H9 (cell line): Measurements from ENCODE around the gene PALD1. TPM values are rescaled to one million over a fixed set of nuclear protein-coding genes. Genes with fewer than 3 reads are reported as not detected.

Source experiments
- DNase-seq: peaks from one replicate; pipeline ENCODE4 v3.0.0-alpha.2; 2017
- H2AFZ ChIP-seq: one replicate; pipeline ENCODE4 v1.6.1; 2013; ENCODE audit warnings: mild to moderate bottlenecking, low read length, control low read depth, moderate library complexity
- H2AK5ac ChIP-seq: 2 replicates; pipeline ENCODE4 v1.6.1; 2013; ENCODE audit warnings: low read length, control low read depth, mixed read lengths; ENCODE audit not compliant: insufficient read length
- H2BK120ac ChIP-seq: one replicate; pipeline ENCODE4 v1.6.1; 2013; ENCODE audit warnings: low read depth, mild to moderate bottlenecking, low read length, control low read depth, inconsistent platforms; ENCODE audit not compliant: poor library complexity, severe bottlenecking
- H2BK12ac ChIP-seq: 2 replicates; pipeline ENCODE4 v1.6.1; 2013; ENCODE audit warnings: low read length, control low read depth, mixed read lengths, low read depth; ENCODE audit not compliant: insufficient read length
- H2BK15ac ChIP-seq: 2 replicates; pipeline ENCODE4 v1.6.1; 2013; ENCODE audit warnings: low read depth, low read length, control low read depth
- H2BK20ac ChIP-seq: one replicate; pipeline ENCODE4 v1.6.1; 2013; ENCODE audit warnings: low read depth, mild to moderate bottlenecking, low read length, control low read depth, inconsistent platforms; ENCODE audit not compliant: poor library complexity, severe bottlenecking
- H2BK5ac ChIP-seq: 2 replicates; pipeline ENCODE4 v1.6.1; 2013; ENCODE audit warnings: low read length, control low read depth, mixed read lengths; ENCODE audit not compliant: insufficient read length
- H3K14ac ChIP-seq: 2 replicates; pipeline ENCODE4 v1.6.1; 2013; ENCODE audit warnings: low read length, control low read depth; ENCODE audit not compliant: insufficient read depth
- H3K18ac ChIP-seq: 2 replicates; pipeline ENCODE4 v1.6.1; 2013; ENCODE audit warnings: low read depth, mild to moderate bottlenecking, mixed read lengths, low read length, control low read depth; ENCODE audit not compliant: insufficient read length
- H3K23ac ChIP-seq: 2 replicates; pipeline ENCODE4 v1.6.1; 2013; ENCODE audit warnings: low read length, control low read depth, mixed read lengths, low read depth; ENCODE audit not compliant: insufficient read length
- H3K23me2 ChIP-seq: 2 replicates; pipeline ENCODE4 v1.6.1; 2013; ENCODE audit warnings: low read depth, mild to moderate bottlenecking, mixed read lengths, low read length, control low read depth; ENCODE audit not compliant: insufficient read length, poor library complexity, severe bottlenecking
- H3K27ac ChIP-seq: 2 replicates; pipeline ENCODE4 v1.5.1; 2013; ENCODE audit warnings: low read length, control low read depth, mixed read lengths, low read depth; ENCODE audit not compliant: insufficient read length
- H3K27me3 ChIP-seq: 2 replicates; pipeline ENCODE4 v1.6.1; 2013; ENCODE audit warnings: low read length, control low read depth, inconsistent platforms; ENCODE audit not compliant: insufficient read depth
- H3K4ac ChIP-seq: 2 replicates; pipeline ENCODE4 v1.6.1; 2013; ENCODE audit warnings: low read depth, mild to moderate bottlenecking, control low read depth, inconsistent platforms, low read length, moderate library complexity
- H3K4me1 ChIP-seq: 2 replicates; pipeline ENCODE4 v1.6.1; 2013; ENCODE audit warnings: low read length, control low read depth, inconsistent platforms; ENCODE audit not compliant: insufficient read depth
- H3K4me2 ChIP-seq: 2 replicates; pipeline ENCODE4 v1.6.1; 2013; ENCODE audit warnings: low read length, control low read depth, mixed read lengths; ENCODE audit not compliant: insufficient read length, insufficient read depth
- H3K56ac ChIP-seq: 2 replicates; pipeline ENCODE4 v1.6.1; 2013; ENCODE audit warnings: low read depth, mild to moderate bottlenecking, mixed read lengths, low read length, control low read depth; ENCODE audit not compliant: insufficient read length
- H3K79me1 ChIP-seq: 2 replicates; pipeline ENCODE4 v1.6.1; 2013; ENCODE audit warnings: low read depth, mild to moderate bottlenecking, moderate library complexity, low read length, control low read depth, inconsistent platforms; ENCODE audit not compliant: insufficient read depth, poor library complexity, severe bottlenecking
- H3K79me2 ChIP-seq: 2 replicates; pipeline ENCODE4 v1.6.1; 2013; ENCODE audit warnings: low read length, control low read depth, inconsistent platforms; ENCODE audit not compliant: insufficient read depth
- H3K9ac ChIP-seq: 2 replicates; pipeline ENCODE4 v1.6.1; 2013; ENCODE audit warnings: low read length, control low read depth, mixed read lengths; ENCODE audit not compliant: insufficient read length; ENCODE audit errors: extremely low read depth
- H3K9me3 ChIP-seq: one replicate; pipeline ENCODE4 v1.6.1; 2013; ENCODE audit warnings: low read depth, low read length, inconsistent platforms; ENCODE audit not compliant: control insufficient read depth
- H3T11ph ChIP-seq: one replicate; pipeline ENCODE4 v1.6.1; 2013; ENCODE audit warnings: mild to moderate bottlenecking, low read length, control low read depth, inconsistent platforms
- H4K20me1 ChIP-seq: one replicate; pipeline ENCODE4 v1.6.1; 2013; ENCODE audit not compliant: control insufficient read depth, insufficient read length, insufficient read depth
- H4K5ac ChIP-seq: 2 replicates; pipeline ENCODE4 v1.6.1; 2013; ENCODE audit warnings: low read depth, mild to moderate bottlenecking, mixed read lengths, low read length, control low read depth; ENCODE audit not compliant: insufficient read length
- H4K8ac ChIP-seq: replicated peaks from 2 replicates; pipeline ENCODE4 v1.6.1; 2013; ENCODE audit warnings: low read length, control low read depth, mixed read lengths, low read depth; ENCODE audit not compliant: insufficient read length
- H4K91ac ChIP-seq: 2 replicates; pipeline ENCODE4 v1.6.1; 2013; ENCODE audit warnings: low read depth, mild to moderate bottlenecking, moderate library complexity, mixed read lengths, low read length, control low read depth; ENCODE audit not compliant: insufficient read length
- H3K27ac Mint-ChIP-seq, 3 experiments: 2 replicates in 2 of 3; 3 replicates in 1 of 3; pipeline ENCODE4 v1.8.0; 2020 to 2021; ENCODE audit warnings: mixed read lengths in 3 of 3, mild to moderate bottlenecking in 1 of 3, moderate library complexity in 1 of 3
- H3K27me3 Mint-ChIP-seq: 2 replicates; pipeline ENCODE4 v1.8.0; 2021; ENCODE audit warnings: low read depth, mild to moderate bottlenecking, moderate library complexity, mixed read lengths
- H3K36me3 Mint-ChIP-seq, 3 experiments: 2 replicates in 2 of 3; 3 replicates in 1 of 3; pipeline ENCODE4 v1.8.0; 2020 to 2021; ENCODE audit warnings: low read depth in 3 of 3, mixed read lengths in 3 of 3; ENCODE audit not compliant: insufficient read depth in 1 of 3
- H3K4me1 Mint-ChIP-seq, 2 experiments: 2 replicates each; pipeline ENCODE4 v1.8.0; 2020; ENCODE audit warnings: mixed read lengths in 2 of 2
- H3K4me3 Mint-ChIP-seq, 2 experiments: 2 replicates in 1 of 2; 3 replicates in 1 of 2; pipeline ENCODE4 v1.8.0; 2020 to 2021; ENCODE audit warnings: mild to moderate bottlenecking in 2 of 2, mixed read lengths in 2 of 2, moderate library complexity in 1 of 2
- H3K9me3 Mint-ChIP-seq, 2 experiments: 2 replicates in 1 of 2; 3 replicates in 1 of 2; pipeline ENCODE4 v1.8.0; 2020; ENCODE audit warnings: mild to moderate bottlenecking in 2 of 2, mixed read lengths in 2 of 2, moderate library complexity in 1 of 2
- CTCF ChIP-seq: fragments of 200-600 bp; sonication (generic); conservative IDR thresholded peaks from 3 replicates; pipeline ENCODE4 v1.8.0; 2021; ENCODE audit warnings: antibody characterized with exemption, mild to moderate bottlenecking
- WGBS: extraction: QIAGEN DNeasy Blood & Tissue Kit; methylation state at CpG from one replicate; pipeline ENCODE4 v1.1.7; 2013; ENCODE audit warnings: missing lambda C conversion rate, low lambda C conversion rate, mixed read lengths; ENCODE audit not compliant: insufficient read length; ENCODE audit errors: extremely low coverage; 5-methylcytosine and 5-hydroxymethylcytosine counted together
- total RNA-seq: library from RNA; stranded (reverse); gene quantifications from 2 replicates; pipeline ENCODE4 v1.2.1, GENCODE V29; 2021

PALD1 gene
- total RNA-seq, 1 experiment from 2014 or later: 21.1 TPM

GRCh38 chr10:70479626-70480238 is 1.2 kb downstream of the PALD1 start:
- no CpG with 5 or more reads among the region's 8 CpGs for WGBS

More at GRCh38 chr10:70479626-70480238, 1.2 kb downstream of the PALD1 start:
- Histone ChIP-seq H4K91ac (no peak overlapping the region), H4K20me1 (no peaks in the 10 kb centered on the region), H3K4me2 (peak overlapping the region; percentile 61), H3T11ph (no peak overlapping the region), H3K79me1 (peaks cover 2% of the 10 kb centered on the region), H3K56ac (no peak overlapping the region), H2BK5ac (no peak overlapping the region), H3K4ac (no peak overlapping the region), H2BK12ac (no peak overlapping the region), H2BK120ac (no peak overlapping the region), H2AK5ac (no peak overlapping the region), H3K27me3 (no peaks in the 10 kb centered on the region), H3K18ac (no peak overlapping the region), H3K4me1 (peaks cover 12% of the 10 kb centered on the region), H3K23me2 (peaks cover 14% of the 10 kb centered on the region), H2BK20ac (no peak overlapping the region), H3K14ac (no peak overlapping the region), H3K9me3 (no peaks in the 10 kb centered on the region), H4K8ac (no peak overlapping the region), H2BK15ac (no peak overlapping the region), H3K9ac (no peak overlapping the region), H3K23ac (no peak overlapping the region), H2AFZ (no peak overlapping the region), H3K27ac (no peak overlapping the region), H3K79me2 (peaks cover 2% of the 10 kb centered on the region; the same call in 1 of the 2 replicates), H4K5ac (no peak overlapping the region)
- Mint-ChIP-seq H3K4me1 (peaks cover 37 to 44% of the 10 kb centered on the region in 2 experiments), H3K4me3 (peak overlapping the region; percentile 78 to 87), H3K27me3 (peaks cover 3% of the 10 kb centered on the region), H3K9me3 (no peaks in the 10 kb centered on the region), H3K36me3 (no peaks in the 10 kb centered on the region; a peak in 1 of 7 replicates), H3K27ac (peak overlapping the region in 1 of 3 experiments; percentile 34; a peak in 1 of 7 replicates)
- 0 out of 3 replicates have a peak, but pooled peaks have one; percentile 5 for TF ChIP-seq CTCF
- no peak for DNase-seq
